ENCODE data around the gene MPO. TPM values are rescaled to one million over a fixed set of nuclear protein-coding genes. Genes with fewer than 3 reads are reported as not detected.

MPO gene
- total and polyA plus RNA-seq, 5 donors from 2014 or later, result 0.19 TPM; not detected in 4

DNA sequence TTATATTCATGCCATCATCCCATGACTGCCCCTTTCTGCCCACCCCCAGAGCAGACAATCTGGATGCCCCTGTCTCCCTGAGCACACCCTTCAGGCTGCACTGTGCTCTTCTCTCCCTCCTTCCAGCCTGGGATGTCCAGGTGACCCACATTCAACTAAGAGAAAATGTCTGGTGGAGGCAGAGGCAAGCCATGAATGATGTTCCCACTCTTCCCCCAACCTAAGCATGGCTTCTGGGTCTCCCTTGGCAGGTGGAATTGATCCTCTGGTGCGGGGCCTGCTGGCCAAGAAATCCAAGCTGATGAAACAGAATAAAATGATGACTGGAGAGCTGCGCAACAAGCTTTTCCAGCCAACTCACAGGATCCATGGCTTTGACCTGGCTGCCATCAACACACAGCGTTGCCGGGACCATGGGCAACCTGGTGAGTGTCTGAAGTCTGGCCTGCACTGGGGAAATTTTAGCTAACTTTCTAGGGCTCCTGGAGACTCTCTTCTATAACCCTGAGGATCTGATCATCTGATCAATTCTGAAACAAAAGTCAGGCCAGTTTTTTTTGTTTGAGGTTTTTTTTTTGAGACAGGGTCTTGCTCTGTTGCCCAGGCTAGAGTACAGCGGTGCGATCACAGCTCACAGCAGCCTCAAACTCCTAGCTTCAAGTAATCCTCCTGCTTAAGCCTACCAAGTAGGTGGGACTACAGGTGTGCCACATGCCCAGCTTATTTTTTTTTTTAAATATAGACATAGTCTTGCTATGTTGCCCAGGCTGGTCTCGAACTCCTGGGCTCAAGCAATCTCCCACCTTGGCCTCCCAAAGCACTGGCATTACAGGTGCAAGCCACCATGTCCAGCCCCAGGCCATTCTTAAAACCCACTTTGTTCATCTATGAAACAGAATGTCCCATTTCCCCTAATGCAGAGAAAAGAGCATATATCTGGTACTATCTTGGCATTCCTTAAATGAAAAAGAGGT lies 14.5 kb downstream of the MPO start:
- Histone ChIP-seq H3K9me3 (ENCODE audit: control insufficient read depth in 2 of 2, low read length in 2 of 2) (no peaks in the 10 kb centered on the region), H3K27ac (ENCODE audit: insufficient read depth, low read length, poor library complexity, severe bottlenecking) (no peak overlapping the region), H3K4me1 (ENCODE audit: control insufficient read depth, insufficient read depth, low read length, poor library complexity, severe bottlenecking) (no peaks in the 10 kb centered on the region), H3K4me3 (ENCODE audit: low read depth, low read length) (no peak overlapping the region), H3K36me3 (ENCODE audit: control insufficient read depth, insufficient read depth, low read length) (no peaks in the 10 kb centered on the region), H3K27me3 (ENCODE audit: control insufficient read depth, insufficient read depth, low read length) (peaks cover 15% of the 10 kb centered on the region)
- no peak overlapping the region for H3K27ac Mint-ChIP-seq
- H3K27me3 Mint-ChIP-seq, result peaks cover 38% of the 10 kb centered on the region
- no peaks in the 10 kb centered on the region for H3K4me1 Mint-ChIP-seq
- DNase-seq (no peak), ATAC-seq (ENCODE audit: low read depth in 2 of 2) (no peak)
- no peaks in the 10 kb centered on the region for H3K36me3 Mint-ChIP-seq
- H3K9me3 Mint-ChIP-seq, result peaks cover 0 to 5% (median 0%) of the 10 kb centered on the region in 7 donors
- H3K4me3 Mint-ChIP-seq, result no peak overlapping the region

DNA sequence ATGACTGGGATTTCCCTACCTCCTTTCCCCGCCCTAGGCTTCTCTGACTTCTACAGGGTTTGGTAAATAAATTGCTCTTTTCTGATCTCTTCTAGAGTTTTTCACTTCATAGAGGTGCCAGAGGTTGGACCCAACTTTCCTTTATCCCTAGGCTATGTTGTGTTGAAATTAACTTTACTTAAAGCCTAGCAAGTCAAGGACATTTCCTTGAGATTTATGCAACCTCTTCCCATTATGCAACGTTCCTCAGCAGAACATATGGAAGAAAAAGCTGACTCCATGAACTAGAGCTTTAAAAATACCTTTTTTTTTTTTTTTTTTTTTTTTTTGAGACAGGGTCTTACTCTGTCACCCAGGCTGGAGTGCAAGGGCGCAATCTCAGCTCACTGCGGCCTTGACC lies 15.5 kb downstream of the MPO start:
- H3K27me3 Mint-ChIP-seq, result peaks cover 47% of the 10 kb centered on the region
- Histone ChIP-seq H3K36me3 (ENCODE audit: control insufficient read depth, insufficient read depth, low read length) (no peaks in the 10 kb centered on the region), H3K9me3 (ENCODE audit: control insufficient read depth in 2 of 2, low read length in 2 of 2) (no peaks in the 10 kb centered on the region), H3K4me1 (ENCODE audit: control insufficient read depth, insufficient read depth, low read length, poor library complexity, severe bottlenecking) (no peaks in the 10 kb centered on the region), H3K27me3 (ENCODE audit: control insufficient read depth, insufficient read depth, low read length) (peaks cover 21% of the 10 kb centered on the region), H3K27ac (ENCODE audit: insufficient read depth, low read length, poor library complexity, severe bottlenecking) (no peak overlapping the region), H3K4me3 (ENCODE audit: low read depth, low read length) (no peak overlapping the region)
- ATAC-seq (ENCODE audit: low read depth in 2 of 2), result no peak
- H3K36me3 Mint-ChIP-seq, result no peaks in the 10 kb centered on the region
- H3K9me3 Mint-ChIP-seq, result peaks cover 0 to 5% (median 0%) of the 10 kb centered on the region in 7 donors
- H3K27ac Mint-ChIP-seq, result no peak overlapping the region
- DNase-seq, result no peak
- no peak overlapping the region for H3K4me3 Mint-ChIP-seq
- H3K4me1 Mint-ChIP-seq, result no peaks in the 10 kb centered on the region

DNA sequence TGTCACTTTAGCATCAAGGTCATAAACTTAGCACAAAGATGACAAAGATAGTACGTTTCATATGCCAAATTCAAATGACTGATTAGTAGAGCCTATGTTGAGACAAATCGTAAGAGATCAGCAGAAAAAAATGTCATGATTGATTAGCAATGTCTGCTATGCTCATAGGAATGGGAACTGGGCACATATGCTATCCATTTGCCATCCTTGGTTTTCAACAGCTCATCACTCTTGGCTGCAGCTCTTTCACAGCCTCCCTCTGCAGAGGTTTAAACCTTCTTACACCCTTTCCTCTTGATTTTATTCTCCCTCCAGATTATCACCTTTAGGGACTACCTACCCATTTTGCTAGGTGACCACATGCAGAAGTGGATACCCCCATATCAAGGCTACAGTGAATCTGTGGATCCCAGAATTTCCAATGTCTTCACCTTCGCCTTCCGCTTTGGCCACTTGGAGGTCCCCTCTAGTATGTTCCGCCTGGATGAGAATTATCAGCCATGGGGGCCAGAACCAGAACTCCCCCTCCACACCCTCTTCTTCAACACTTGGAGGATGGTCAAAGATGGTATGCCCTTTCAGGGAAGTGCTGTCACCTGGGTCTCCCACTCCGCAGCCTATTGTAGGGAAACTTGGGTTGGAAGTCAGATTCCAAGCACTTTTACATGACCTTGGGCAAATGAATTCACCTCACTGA lies 16.2 kb downstream of the MPO start:
- Histone ChIP-seq H3K9me3 (ENCODE audit: control insufficient read depth in 2 of 2, low read length in 2 of 2) (no peaks in the 10 kb centered on the region), H3K27me3 (ENCODE audit: control insufficient read depth, insufficient read depth, low read length) (peaks cover 24% of the 10 kb centered on the region), H3K4me3 (ENCODE audit: low read depth, low read length) (no peak overlapping the region), H3K27ac (ENCODE audit: insufficient read depth, low read length, poor library complexity, severe bottlenecking) (no peak overlapping the region), H3K4me1 (ENCODE audit: control insufficient read depth, insufficient read depth, low read length, poor library complexity, severe bottlenecking) (no peaks in the 10 kb centered on the region), H3K36me3 (ENCODE audit: control insufficient read depth, insufficient read depth, low read length) (no peaks in the 10 kb centered on the region)
- Mint-ChIP-seq H3K27me3 (peaks cover 54% of the 10 kb centered on the region), H3K27ac (no peak overlapping the region), H3K4me1 (no peaks in the 10 kb centered on the region), H3K4me3 (no peak overlapping the region), H3K36me3 (no peaks in the 10 kb centered on the region), H3K9me3 (peaks cover 0 to 5% (median 0%) of the 10 kb centered on the region in 7 donors)
- no peak for DNase-seq
- no peak for ATAC-seq (ENCODE audit: low read depth in 2 of 2)

DNA sequence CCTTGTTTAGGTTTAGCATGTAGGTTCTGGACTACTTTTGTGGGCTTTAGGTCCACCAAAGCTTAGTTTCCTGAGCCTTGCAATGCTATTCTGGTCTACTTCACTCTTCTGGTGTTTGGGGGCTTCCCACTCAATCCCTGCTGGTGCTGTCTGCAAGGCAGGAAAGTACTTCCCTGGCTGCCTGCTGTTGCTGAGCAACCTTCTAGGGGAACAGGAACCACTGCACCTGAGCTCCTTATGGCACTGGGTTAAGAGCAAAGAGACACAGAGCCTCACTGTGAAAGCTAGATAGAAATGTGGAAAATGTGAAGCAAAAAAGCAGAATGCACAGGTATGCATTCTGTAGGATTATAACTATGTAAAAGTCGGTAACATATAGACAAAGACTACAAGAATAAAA lies 17.0 kb downstream of the MPO start:
- Mint-ChIP-seq H3K27me3 (peaks cover 61% of the 10 kb centered on the region), H3K4me1 (no peaks in the 10 kb centered on the region), H3K36me3 (no peaks in the 10 kb centered on the region), H3K27ac (no peak overlapping the region), H3K9me3 (peaks cover 0 to 5% (median 0%) of the 10 kb centered on the region in 7 donors), H3K4me3 (no peak overlapping the region)
- Histone ChIP-seq H3K36me3 (ENCODE audit: control insufficient read depth, insufficient read depth, low read length) (no peaks in the 10 kb centered on the region), H3K4me1 (ENCODE audit: control insufficient read depth, insufficient read depth, low read length, poor library complexity, severe bottlenecking) (no peaks in the 10 kb centered on the region), H3K27ac (ENCODE audit: insufficient read depth, low read length, poor library complexity, severe bottlenecking) (no peak overlapping the region), H3K4me3 (ENCODE audit: low read depth, low read length) (no peak overlapping the region), H3K9me3 (ENCODE audit: control insufficient read depth in 2 of 2, low read length in 2 of 2) (no peaks in the 10 kb centered on the region), H3K27me3 (ENCODE audit: control insufficient read depth, insufficient read depth, low read length) (peaks cover 24% of the 10 kb centered on the region)
- no peak for ATAC-seq (ENCODE audit: low read depth in 2 of 2)
- no peak for DNase-seq

DNA sequence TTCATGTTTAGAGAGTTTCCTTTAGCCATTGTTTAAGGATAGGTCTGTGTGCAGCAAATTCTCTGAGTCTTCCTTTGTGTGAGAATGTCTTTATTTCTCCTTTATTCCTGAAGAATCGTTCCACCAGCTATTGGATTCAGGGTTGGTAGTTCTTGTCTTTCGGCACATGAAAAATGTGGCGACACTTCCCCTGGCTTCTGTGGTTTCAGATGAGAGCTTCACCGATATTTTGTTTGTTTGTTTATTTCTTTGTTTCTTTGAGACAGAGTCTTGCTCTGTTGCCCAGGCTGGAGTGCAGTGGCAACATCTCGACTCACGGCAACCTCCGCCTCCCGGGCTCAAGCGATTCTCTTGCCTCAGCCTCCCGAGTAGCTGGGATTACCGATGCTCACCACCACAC lies 18.6 kb downstream of the MPO start:
- DNase-seq (no peak), ATAC-seq (ENCODE audit: low read depth in 2 of 2) (no peak)
- Mint-ChIP-seq H3K4me1 (no peaks in the 10 kb centered on the region), H3K9me3 (peaks cover 0 to 5% (median 0%) of the 10 kb centered on the region in 7 donors), H3K4me3 (no peak overlapping the region), H3K27ac (no peak overlapping the region), H3K36me3 (no peaks in the 10 kb centered on the region), H3K27me3 (peaks cover 73% of the 10 kb centered on the region)
- Histone ChIP-seq H3K27me3 (ENCODE audit: control insufficient read depth, insufficient read depth, low read length) (peaks cover 24% of the 10 kb centered on the region), H3K36me3 (ENCODE audit: control insufficient read depth, insufficient read depth, low read length) (no peaks in the 10 kb centered on the region), H3K4me3 (ENCODE audit: low read depth, low read length) (no peak overlapping the region), H3K4me1 (ENCODE audit: control insufficient read depth, insufficient read depth, low read length, poor library complexity, severe bottlenecking) (no peaks in the 10 kb centered on the region), H3K27ac (ENCODE audit: insufficient read depth, low read length, poor library complexity, severe bottlenecking) (no peak overlapping the region), H3K9me3 (ENCODE audit: control insufficient read depth in 2 of 2, low read length in 2 of 2) (no peaks in the 10 kb centered on the region)

DNA sequence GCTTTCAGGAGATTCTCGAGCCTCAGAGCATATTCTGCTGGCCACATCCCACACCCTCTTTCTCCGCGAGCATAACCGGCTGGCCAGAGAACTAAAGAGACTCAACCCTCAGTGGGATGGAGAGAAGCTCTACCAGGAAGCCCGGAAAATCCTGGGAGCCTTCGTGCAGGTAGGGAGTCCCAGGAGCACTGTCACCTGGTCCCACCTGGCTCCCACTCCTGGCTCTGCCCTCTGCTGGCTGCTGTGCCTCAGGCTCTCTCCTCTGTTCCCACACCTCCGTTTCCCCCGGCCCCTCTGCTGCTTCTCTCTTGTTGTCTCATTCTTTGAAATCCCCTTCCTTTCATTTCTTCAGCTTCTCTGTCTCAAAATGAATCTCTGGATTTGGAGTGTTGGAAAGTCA lies 25.9 kb downstream of the MPO start:
- H3K27me3 Mint-ChIP-seq, result peaks cover 61% of the 10 kb centered on the region
- H3K27ac ChIP-seq (ENCODE audit: insufficient read depth, low read length, poor library complexity, severe bottlenecking), result no peak overlapping the region
- ATAC-seq (ENCODE audit: low read depth in 2 of 2) (no peak), DNase-seq (no peak)
- H3K4me1 Mint-ChIP-seq, result peaks cover 0 to 2% (median 0%) of the 10 kb centered on the region in 4 donors
- H3K36me3 ChIP-seq (ENCODE audit: control insufficient read depth, insufficient read depth, low read length), result no peaks in the 10 kb centered on the region
- no peak overlapping the region for H3K27ac Mint-ChIP-seq
- H3K36me3 Mint-ChIP-seq, result no peaks in the 10 kb centered on the region
- H3K4me3 Mint-ChIP-seq, result no peak overlapping the region
- H3K4me3 ChIP-seq (ENCODE audit: low read depth, low read length), result no peak overlapping the region
- H3K4me1 ChIP-seq (ENCODE audit: control insufficient read depth, insufficient read depth, low read length, poor library complexity, severe bottlenecking), result peaks cover 2% of the 10 kb centered on the region
- H3K9me3 ChIP-seq (ENCODE audit: control insufficient read depth in 2 of 2, low read length in 2 of 2), result no peaks in the 10 kb centered on the region
- H3K27me3 ChIP-seq (ENCODE audit: control insufficient read depth, insufficient read depth, low read length), result peaks cover 3% of the 10 kb centered on the region
- H3K9me3 Mint-ChIP-seq, result peaks cover 0 to 3% (median 0%) of the 10 kb centered on the region in 7 donors

DNA sequence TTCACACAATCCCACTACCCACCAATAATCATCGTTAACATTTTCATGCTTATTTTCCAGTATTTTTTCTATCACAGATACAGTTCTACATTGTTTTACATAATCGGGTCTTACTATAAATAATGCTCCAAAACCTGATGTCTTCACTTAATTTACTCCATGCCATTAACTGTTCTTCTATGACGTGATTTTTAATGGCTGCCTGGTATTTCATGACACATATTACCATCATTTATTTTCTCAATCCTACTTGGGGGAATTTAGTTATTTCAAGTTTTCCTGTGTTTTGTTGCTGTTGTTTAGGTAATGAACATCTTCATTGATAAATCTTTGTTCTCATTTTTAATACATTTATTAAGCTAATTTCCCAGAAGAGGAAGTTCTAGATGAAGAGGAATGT lies 27.7 kb downstream of the MPO start:
- Histone ChIP-seq H3K9me3 (ENCODE audit: control insufficient read depth in 2 of 2, low read length in 2 of 2) (no peaks in the 10 kb centered on the region), H3K36me3 (ENCODE audit: control insufficient read depth, insufficient read depth, low read length) (no peaks in the 10 kb centered on the region), H3K27ac (ENCODE audit: insufficient read depth, low read length, poor library complexity, severe bottlenecking) (no peak overlapping the region), H3K4me1 (ENCODE audit: control insufficient read depth, insufficient read depth, low read length, poor library complexity, severe bottlenecking) (peaks cover 4% of the 10 kb centered on the region), H3K27me3 (ENCODE audit: control insufficient read depth, insufficient read depth, low read length) (peaks cover 3% of the 10 kb centered on the region), H3K4me3 (ENCODE audit: low read depth, low read length) (no peak overlapping the region)
- H3K27ac Mint-ChIP-seq, result no peak overlapping the region
- H3K27me3 Mint-ChIP-seq, result peaks cover 49% of the 10 kb centered on the region
- peaks cover 0 to 3% (median 0%) of the 10 kb centered on the region in 7 donors for H3K9me3 Mint-ChIP-seq
- DNase-seq (no peak), ATAC-seq (ENCODE audit: low read depth in 2 of 2) (no peak)
- no peak overlapping the region for H3K4me3 Mint-ChIP-seq
- no peaks in the 10 kb centered on the region for H3K36me3 Mint-ChIP-seq
- peaks cover 0 to 8% (median 1%) of the 10 kb centered on the region in 4 donors for H3K4me1 Mint-ChIP-seq
